Stimulated activated CD4-positive, alpha-beta T cell treated with anti-CD3 and anti-CD28 coated beads, TNF-alpha, amount 100 ng/mL, for 48 hours (primary cell): ENCODE data around the gene THADA.
A peak's percentile ranks its signal among the peaks of the same experiment; 100 is the strongest.

Experiments used
- DNase-seq, 3 donors: peaks; one replicate each; pipeline ENCODE4 v3.0.0-alpha.2; 2020; ENCODE audit warnings: low read depth in 3 of 3

THADA gene

GRCh38 chr2:43441195-43441594, 154.6 kb downstream of the THADA start:
- no peak for DNase-seq

GRCh38 chr2:43438858-43439655, 156.8 kb downstream of the THADA start:
- DNase-seq, result no peak

- DNase-seq, result no peak
Measured at GRCh38 chr2:43438342-43438741, 157.5 kb downstream of the THADA start.

- DNase-seq, result no peak
Measured at GRCh38 chr2:43437363-43437762, 158.5 kb downstream of the THADA start.

GRCh38 chr2:43436431-43436830, 159.4 kb downstream of the THADA start:
- DNase-seq, result no peak

GRCh38 chr2:43435746-43436145, 160.1 kb downstream of the THADA start:
- no peak for DNase-seq

- no peak for DNase-seq
Measured at GRCh38 chr2:43430489-43430888, 165.3 kb downstream of the THADA start.

- DNase-seq, result no peak
Measured at GRCh38 chr2:43429369-43429768, 166.5 kb downstream of the THADA start.

GRCh38 chr2:43427032-43427424, 168.8 kb downstream of the THADA start:
- no peak for DNase-seq

- DNase-seq, result peak; percentile 32 to 69 (median 40)
Measured at GRCh38 chr2:43426305-43427031, 169.4 kb downstream of the THADA start.

- DNase-seq, result no peak
Measured at GRCh38 chr2:43425659-43426058, 170.2 kb downstream of the THADA start.

GRCh38 chr2:43424262-43425207, 171.3 kb downstream of the THADA start:
- no peak for DNase-seq

GRCh38 chr2:43423941-43424261, 171.9 kb downstream of the THADA start:
- no peak for DNase-seq

GRCh38 chr2:43421194-43421593, 174.6 kb downstream of the THADA start:
- DNase-seq, result no peak

- no peak for DNase-seq
Measured at GRCh38 chr2:43420389-43420801, 175.4 kb downstream of the THADA start.

- DNase-seq, result no peak
Measured at GRCh38 chr2:43419876-43420275, 176.0 kb downstream of the THADA start.

GRCh38 chr2:43419243-43419642, 176.6 kb downstream of the THADA start:
- DNase-seq, result no peak

GRCh38 chr2:43418680-43419079, 177.2 kb downstream of the THADA start:
- no peak for DNase-seq

GRCh38 chr2:43417300-43417699, 178.5 kb downstream of the THADA start:
- no peak for DNase-seq

GRCh38 chr2:43415592-43415991, 180.2 kb downstream of the THADA start:
- no peak for DNase-seq

GRCh38 chr2:43414586-43415135, 181.2 kb downstream of the THADA start:
- DNase-seq, result no peak

- no peak for DNase-seq
Measured at GRCh38 chr2:43414033-43414432, 181.8 kb downstream of the THADA start.
